Erythroblast (primary cell): ENCODE measurements around the gene FMN1.

ENCODE experiments used
- GATA1 ChIP-seq: IDR thresholded peaks from 2 replicates; pipeline ENCODE4 v1.6.1; 2011; ENCODE audit warnings: low read depth, mild to moderate bottlenecking, control low read depth, low read length, moderate library complexity
- POLR2A ChIP-seq: IDR thresholded peaks from 2 replicates; pipeline ENCODE4 v1.6.1; 2011; ENCODE audit warnings: mild to moderate bottlenecking, low read length

DNA sequence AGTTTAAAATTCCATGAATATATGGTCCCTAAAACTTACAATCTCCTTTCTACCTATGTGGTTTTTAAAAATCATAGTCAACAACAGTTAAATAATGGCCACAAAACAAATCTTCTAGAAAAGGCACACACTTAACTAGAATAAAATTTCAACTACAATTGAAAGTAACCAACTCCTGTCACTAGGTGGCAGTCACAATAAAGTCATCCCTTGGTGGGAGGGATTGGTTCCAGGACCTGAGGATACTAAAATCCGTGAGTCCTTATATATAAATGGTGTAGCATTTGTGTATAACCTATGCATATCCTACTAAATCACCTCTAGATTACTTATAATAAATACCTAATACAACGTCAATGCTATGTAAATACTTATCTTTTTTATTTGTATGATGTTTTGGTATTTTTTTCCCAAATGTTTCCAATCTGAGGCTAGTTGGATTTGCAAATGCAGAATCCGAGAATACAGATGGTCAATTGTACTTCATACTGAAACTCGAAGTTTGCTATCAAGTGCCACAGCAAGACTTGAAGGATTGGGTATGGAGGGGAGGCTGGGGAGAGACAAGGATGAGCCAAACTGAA, 172.6 kb downstream of the FMN1 start:
- TF ChIP-seq POLR2A = no peak
- TF ChIP-seq GATA1 = no peak
